Neural progenitor cell (in vitro differentiated cells): ENCODE data around the gene NMU. TPM values are rescaled to one million over a fixed set of nuclear protein-coding genes. Genes with fewer than 3 reads are reported as not detected.
A peak's percentile ranks its signal among the peaks of the same experiment; 100 is the strongest.

Source experiments
- DNase-seq: peaks from one replicate; pipeline ENCODE4 v3.0.0-alpha.2; 2016; ENCODE audit warnings: low spot score
- H2AFZ ChIP-seq: fragments of 200-600 bp; sonication (generic); replicated peaks from 2 replicates; pipeline ENCODE4 v1.6.1; 2016; ENCODE audit warnings: antibody characterized with exemption
- H3F3A ChIP-seq: fragments of 200-600 bp; sonication (generic); 2 replicates; pipeline ENCODE4 v1.6.1; 2016; ENCODE audit warnings: antibody characterized with exemption, low read depth
- H3K27ac ChIP-seq: fragments of 200-600 bp; sonication (generic); 2 replicates; pipeline ENCODE4 v1.5.1; 2016; ENCODE audit warnings: mild to moderate bottlenecking
- H3K27me3 ChIP-seq: fragments of 200-600 bp; sonication (generic); 2 replicates; pipeline ENCODE4 v1.6.1; 2016; ENCODE audit warnings: mild to moderate bottlenecking, moderate library complexity
- H3K36me3 ChIP-seq: fragments of 200-600 bp; sonication (generic); 2 replicates; pipeline ENCODE4 v1.5.1; 2016
- H3K4me1 ChIP-seq: fragments of 200-600 bp; sonication (generic); 2 replicates; pipeline ENCODE4 v1.6.1; 2016; ENCODE audit warnings: mixed run types
- H3K4me2 ChIP-seq: fragments of 200-600 bp; sonication (generic); 2 replicates; pipeline ENCODE4 v1.6.1; 2016
- H3K4me3 ChIP-seq: fragments of 200-600 bp; sonication (generic); 2 replicates; pipeline ENCODE4 v1.5.1; 2016
- H3K79me2 ChIP-seq: fragments of 200-600 bp; sonication (generic); 2 replicates; pipeline ENCODE4 v1.6.1; 2016; ENCODE audit warnings: low read depth
- H3K9ac ChIP-seq: fragments of 200-600 bp; sonication (generic); 2 replicates; pipeline ENCODE4 v1.6.1; 2016
- H3K9me3 ChIP-seq: fragments of 200-600 bp; sonication (generic); 2 replicates; pipeline ENCODE4 v1.5.1; 2016; ENCODE audit warnings: low read depth
- H4K20me1 ChIP-seq: fragments of 200-600 bp; sonication (generic); 2 replicates; pipeline ENCODE4 v1.6.1; 2016; ENCODE audit warnings: low read depth
- H3K27ac Mint-ChIP-seq: 3 replicates; pipeline ENCODE4 v1.8.0; 2021; ENCODE audit warnings: mixed read lengths
- H3K27me3 Mint-ChIP-seq: 2 replicates; pipeline ENCODE4 v1.8.0; 2022; ENCODE audit warnings: low read depth, mild to moderate bottlenecking, inconsistent platforms, moderate library complexity, mixed read lengths; ENCODE audit not compliant: insufficient read depth
- H3K36me3 Mint-ChIP-seq: 3 replicates; pipeline ENCODE4 v1.8.0; 2021; ENCODE audit warnings: mixed read lengths
- H3K4me1 Mint-ChIP-seq: 3 replicates; pipeline ENCODE4 v1.8.0; 2021; ENCODE audit warnings: mixed read lengths
- H3K4me3 Mint-ChIP-seq: 3 replicates; pipeline ENCODE4 v1.8.0; 2021; ENCODE audit warnings: mild to moderate bottlenecking, moderate library complexity, mixed read lengths
- H3K9me3 Mint-ChIP-seq: 3 replicates; pipeline ENCODE4 v1.8.0; 2020; ENCODE audit warnings: mixed read lengths
- EZH2 ChIP-seq: fragments of 200-600 bp; sonication (generic); IDR thresholded peaks from 2 replicates; pipeline ENCODE4 v1.6.1; 2017; ENCODE audit warnings: antibody characterized with exemption, mild to moderate bottlenecking, moderate library complexity
- EZH2phosphoT487 ChIP-seq: fragments of 200-600 bp; sonication (generic); IDR thresholded peaks from 2 replicates; pipeline ENCODE4 v1.6.1; 2017; ENCODE audit warnings: antibody characterized with exemption
- total RNA-seq: library from RNA; depleted of rRNA; stranded (reverse); fragments of >200 nt; gene quantifications from 2 replicates; pipeline ENCODE4 v1.2.3, GENCODE V29; 2015; ENCODE audit warnings: low replicate concordance

The NMU gene
- total RNA-seq, 1 donor from 2014 or later, result 1.8 TPM

GRCh38 chr4:55545641-55546505, 90.2 kb downstream of the NMU start:
- TF ChIP-seq EZH2phosphoT487 (no peak), EZH2 (no peak)
- peak overlapping the region; percentile 75 for H3K4me3 ChIP-seq
- peak overlapping the region; percentile 94 for H3K27ac Mint-ChIP-seq
- peaks cover 4% of the 10 kb centered on the region for H3K36me3 Mint-ChIP-seq
- H3K79me2 ChIP-seq, result peaks cover 49% of the 10 kb centered on the region
- H3K4me1 Mint-ChIP-seq, result peaks cover 33% of the 10 kb centered on the region
- peak overlapping the region; percentile 98 for H2AFZ ChIP-seq
- peak overlapping the region; percentile 97 for H3K4me3 Mint-ChIP-seq
- H3K4me2 ChIP-seq, result peak overlapping the region; percentile 96
- H3K9me3 Mint-ChIP-seq, result no peaks in the 10 kb centered on the region
- peaks cover 4% of the 10 kb centered on the region for H3K27me3 Mint-ChIP-seq
- peaks cover 19% of the 10 kb centered on the region for H4K20me1 ChIP-seq
- H3K9me3 ChIP-seq, result no peaks in the 10 kb centered on the region
- no peaks in the 10 kb centered on the region for H3K36me3 ChIP-seq
- H3K27me3 ChIP-seq, result no peaks in the 10 kb centered on the region
- H3K27ac ChIP-seq, result peak overlapping the region; percentile 94
- DNase-seq, result peak; percentile 79
- peaks cover 37% of the 10 kb centered on the region for H3F3A ChIP-seq
- H3K4me1 ChIP-seq, result peaks cover 23% of the 10 kb centered on the region
- H3K9ac ChIP-seq, result peak overlapping the region; percentile 18

Other genes with a start within 250 kb of the NMU start
- 85.6 and 110 TPM in 2 replicates for gene TMEM165, start 240.3 kb downstream of the NMU start, total RNA-seq
- gene CLOCK, start 89.4 kb downstream of the NMU start, total RNA-seq, result 30.2 and 35.9 TPM in 2 replicates
- not detected in 2 replicates for gene PDCL2, start 44.1 kb downstream of the NMU start, total RNA-seq
- gene EXOC1L, start 183.5 kb upstream of the NMU start, total RNA-seq, result not detected in 2 replicates
- gene EXOC1, start 217.3 kb upstream of the NMU start, total RNA-seq, result 39.0 and 52.0 TPM in 2 replicates